ENCODE results near the gene BRD3OS. TPM values are rescaled to one million over a fixed set of nuclear protein-coding genes. Genes with fewer than 3 reads are reported as not detected.

The BRD3OS gene
- total and polyA plus RNA-seq, 2 of the 13 experiments (the other 11 are each of a cell fraction or from before 2014, with no cell fraction given): 4.9 to 5.7 TPM

- TF ChIP-seq, protein P1, sequence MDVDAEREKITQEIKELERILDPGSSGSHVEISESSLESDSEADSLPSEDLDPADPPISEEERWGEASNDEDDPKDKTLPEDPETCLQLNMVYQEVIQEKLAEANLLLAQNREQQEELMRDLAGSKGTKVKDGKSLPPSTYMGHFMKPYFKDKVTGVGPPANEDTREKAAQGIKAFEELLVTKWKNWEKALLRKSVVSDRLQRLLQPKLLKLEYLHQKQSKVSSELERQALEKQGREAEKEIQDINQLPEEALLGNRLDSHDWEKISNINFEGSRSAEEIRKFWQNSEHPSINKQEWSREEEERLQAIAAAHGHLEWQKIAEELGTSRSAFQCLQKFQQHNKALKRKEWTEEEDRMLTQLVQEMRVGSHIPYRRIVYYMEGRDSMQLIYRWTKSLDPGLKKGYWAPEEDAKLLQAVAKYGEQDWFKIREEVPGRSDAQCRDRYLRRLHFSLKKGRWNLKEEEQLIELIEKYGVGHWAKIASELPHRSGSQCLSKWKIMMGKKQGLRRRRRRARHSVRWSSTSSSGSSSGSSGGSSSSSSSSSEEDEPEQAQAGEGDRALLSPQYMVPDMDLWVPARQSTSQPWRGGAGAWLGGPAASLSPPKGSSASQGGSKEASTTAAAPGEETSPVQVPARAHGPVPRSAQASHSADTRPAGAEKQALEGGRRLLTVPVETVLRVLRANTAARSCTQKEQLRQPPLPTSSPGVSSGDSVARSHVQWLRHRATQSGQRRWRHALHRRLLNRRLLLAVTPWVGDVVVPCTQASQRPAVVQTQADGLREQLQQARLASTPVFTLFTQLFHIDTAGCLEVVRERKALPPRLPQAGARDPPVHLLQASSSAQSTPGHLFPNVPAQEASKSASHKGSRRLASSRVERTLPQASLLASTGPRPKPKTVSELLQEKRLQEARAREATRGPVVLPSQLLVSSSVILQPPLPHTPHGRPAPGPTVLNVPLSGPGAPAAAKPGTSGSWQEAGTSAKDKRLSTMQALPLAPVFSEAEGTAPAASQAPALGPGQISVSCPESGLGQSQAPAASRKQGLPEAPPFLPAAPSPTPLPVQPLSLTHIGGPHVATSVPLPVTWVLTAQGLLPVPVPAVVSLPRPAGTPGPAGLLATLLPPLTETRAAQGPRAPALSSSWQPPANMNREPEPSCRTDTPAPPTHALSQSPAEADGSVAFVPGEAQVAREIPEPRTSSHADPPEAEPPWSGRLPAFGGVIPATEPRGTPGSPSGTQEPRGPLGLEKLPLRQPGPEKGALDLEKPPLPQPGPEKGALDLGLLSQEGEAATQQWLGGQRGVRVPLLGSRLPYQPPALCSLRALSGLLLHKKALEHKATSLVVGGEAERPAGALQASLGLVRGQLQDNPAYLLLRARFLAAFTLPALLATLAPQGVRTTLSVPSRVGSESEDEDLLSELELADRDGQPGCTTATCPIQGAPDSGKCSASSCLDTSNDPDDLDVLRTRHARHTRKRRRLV (CRISPR knock-in tag; IDR thresholded peaks at IDR 0.05): no peak
- no peak for TF ChIP-seq ERF (CRISPR knock-in tag; IDR thresholded peaks at IDR 0.05)
- TF ChIP-seq SALL1 (CRISPR knock-in tag; IDR thresholded peaks at IDR 0.05): no peak
- TF ChIP-seq HNRNPL (IDR thresholded peaks at IDR 0.05; ENCODE audit: low read depth, low read length): peak; percentile 91
- no peak for TF ChIP-seq E2F5 (CRISPR knock-in tag; conservative IDR thresholded peaks at IDR 0.05)
- peak; percentile 33; the same call in 1 of the 2 replicates for TF ChIP-seq ATF7-NPFF (CRISPR knock-in tag; IDR thresholded peaks at IDR 0.05; ENCODE audit: low read depth)
- peak; percentile 45 for TF ChIP-seq CTCF (CRISPR knock-in tag; IDR thresholded peaks at IDR 0.05)
- TF ChIP-seq ZSCAN9 (CRISPR knock-in tag; IDR thresholded peaks at IDR 0.05; ENCODE audit: borderline replicate concordance): 0 out of 2 replicates have a peak, but pooled peaks have one; percentile 4
- TF ChIP-seq, protein P2, sequence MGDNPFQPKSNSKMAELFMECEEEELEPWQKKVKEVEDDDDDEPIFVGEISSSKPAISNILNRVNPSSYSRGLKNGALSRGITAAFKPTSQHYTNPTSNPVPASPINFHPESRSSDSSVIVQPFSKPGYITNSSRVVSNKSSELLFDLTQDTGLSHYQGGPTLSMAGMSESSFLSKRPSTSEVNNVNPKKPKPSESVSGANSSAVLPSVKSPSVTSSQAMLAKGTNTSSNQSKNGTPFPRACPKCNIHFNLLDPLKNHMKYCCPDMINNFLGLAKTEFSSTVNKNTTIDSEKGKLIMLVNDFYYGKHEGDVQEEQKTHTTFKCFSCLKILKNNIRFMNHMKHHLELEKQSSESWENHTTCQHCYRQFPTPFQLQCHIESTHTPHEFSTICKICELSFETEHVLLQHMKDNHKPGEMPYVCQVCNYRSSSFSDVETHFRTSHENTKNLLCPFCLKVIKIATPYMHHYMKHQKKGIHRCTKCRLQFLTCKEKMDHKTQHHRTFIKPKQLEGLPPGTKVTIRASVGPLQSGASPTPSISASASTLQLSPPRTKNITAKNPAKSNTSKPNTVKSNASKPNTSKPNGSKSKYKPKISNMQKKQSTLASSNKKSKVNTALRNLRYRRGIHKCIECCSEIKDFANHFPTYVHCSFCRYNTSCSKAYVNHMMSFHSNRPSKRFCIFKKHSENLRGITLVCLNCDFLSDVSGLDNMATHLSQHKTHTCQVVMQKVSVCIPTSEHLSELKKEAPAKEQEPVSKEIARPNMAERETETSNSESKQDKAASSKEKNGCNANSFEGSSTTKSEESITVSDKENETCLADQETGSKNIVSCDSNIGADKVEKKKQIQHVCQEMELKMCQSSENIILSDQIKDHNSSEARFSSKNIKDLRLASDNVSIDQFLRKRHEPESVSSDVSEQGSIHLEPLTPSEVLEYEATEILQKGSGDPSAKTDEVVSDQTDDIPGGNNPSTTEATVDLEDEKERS (CRISPR knock-in tag; IDR thresholded peaks at IDR 0.05): no peak
- no peak for TF ChIP-seq GTF3A (CRISPR knock-in tag; conservative IDR thresholded peaks at IDR 0.05)
- TF ChIP-seq MTF2 (CRISPR knock-in tag; IDR thresholded peaks at IDR 0.05; ENCODE audit: borderline replicate concordance): no peak
- TF ChIP-seq MATR3 (CRISPR knock-in tag; IDR thresholded peaks at IDR 0.05): no peak
- no peak for TF ChIP-seq EZH2 (conservative IDR thresholded peaks at IDR 0.05; ENCODE audit: low read depth, low read length)
- TF ChIP-seq, protein P3, sequence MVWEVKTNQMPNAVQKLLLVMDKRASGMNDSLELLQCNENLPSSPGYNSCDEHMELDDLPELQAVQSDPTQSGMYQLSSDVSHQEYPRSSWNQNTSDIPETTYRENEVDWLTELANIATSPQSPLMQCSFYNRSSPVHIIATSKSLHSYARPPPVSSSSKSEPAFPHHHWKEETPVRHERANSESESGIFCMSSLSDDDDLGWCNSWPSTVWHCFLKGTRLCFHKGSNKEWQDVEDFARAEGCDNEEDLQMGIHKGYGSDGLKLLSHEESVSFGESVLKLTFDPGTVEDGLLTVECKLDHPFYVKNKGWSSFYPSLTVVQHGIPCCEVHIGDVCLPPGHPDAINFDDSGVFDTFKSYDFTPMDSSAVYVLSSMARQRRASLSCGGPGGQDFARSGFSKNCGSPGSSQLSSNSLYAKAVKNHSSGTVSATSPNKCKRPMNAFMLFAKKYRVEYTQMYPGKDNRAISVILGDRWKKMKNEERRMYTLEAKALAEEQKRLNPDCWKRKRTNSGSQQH (CRISPR knock-in tag; IDR thresholded peaks at IDR 0.05; ENCODE audit: low read depth): no peak
- no peak for TF ChIP-seq HOXA9 (CRISPR knock-in tag; IDR thresholded peaks at IDR 0.05; ENCODE audit: borderline replicate concordance)
- TF ChIP-seq HHEX (CRISPR knock-in tag; IDR thresholded peaks at IDR 0.05): no peak
Measured at GRCh38 chr9:133979921-133980863, 45.1 kb upstream of the BRD3OS start (continued).
